Psoas muscle (tissue), 8 donors: ENCODE results near the gene TTC9. TPM values are rescaled to one million over a fixed set of nuclear protein-coding genes. Genes with fewer than 3 reads are reported as not detected.

Experiments
- ATAC-seq, 4 donors: fragments of 200-7000 bp; cut with Tn5 transposase; one replicate each; pipeline ENCODE4 v1.9.1; 2020; ENCODE audit warnings: moderate library complexity in 3 of 4, mild to moderate bottlenecking in 2 of 4
- DNase-seq, 2 donors: peaks; one replicate each; pipeline ENCODE4 v3.0.0-alpha.2; 2020
- H3K27ac ChIP-seq: fragments of 200-600 bp; one replicate; pipeline ENCODE4 v1.8.0; 2022
- H3K27me3 ChIP-seq, 3 donors: fragments of 200-600 bp in 1 of 3; one replicate each; pipeline versions ENCODE4 v1.6.1 to v1.8.0; 2013 to 2022; ENCODE audit warnings: low read length in 2 of 3, mild to moderate bottlenecking in 2 of 3, moderate library complexity in 1 of 3; ENCODE audit not compliant: insufficient read depth in 3 of 3
- H3K36me3 ChIP-seq, 2 donors: fragments of 200-600 bp in 1 of 2; one replicate each; pipeline versions ENCODE4 v1.6.1 to v1.8.0; 2013 to 2022; ENCODE audit warnings: low read depth in 1 of 2, mild to moderate bottlenecking in 1 of 2, moderate library complexity in 1 of 2; ENCODE audit not compliant: insufficient read depth in 1 of 2
- H3K4me1 ChIP-seq: fragments of 200-600 bp; one replicate; pipeline ENCODE4 v1.8.0; 2022
- H3K4me3 ChIP-seq: fragments of 200-600 bp; one replicate; pipeline ENCODE4 v1.8.0; 2022; ENCODE audit warnings: mild to moderate bottlenecking
- H3K9me3 ChIP-seq: fragments of 200-600 bp; one replicate; pipeline ENCODE4 v1.8.0; 2022
- WGBS, 3 donors: extraction: QIAGEN DNeasy Blood & Tissue Kit; methylation state at CpG; one replicate each; pipeline versions ENCODE4 v1.1.6 to v1.1.7; 2013; 5-methylcytosine and 5-hydroxymethylcytosine counted together
- intact Hi-C, 2 donors: fragments of 100-400 bp; cut with DNase I; formaldehyde crosslinking; loops; one replicate each; pipeline versions ENCODE4 v1.11.0 to v1.14.2; 2022
- polyA plus RNA-seq, 3 donors: library from polyadenylated mRNA; stranded (reverse); fragments of 200-250 nt; gene quantifications; one replicate each; pipeline ENCODE4 v1.2.3, GENCODE V29; 2013
- total RNA-seq, 4 donors: library from RNA; stranded (reverse); fragmentation: NEBNext Ultra II Directional in 2 of 4; extraction: Animal tissue kit (Norgen Biotek cat#: 25700) in 2 of 4; gene quantifications; one replicate each; pipeline versions ENCODE4 v1.2.1 to v1.2.4, GENCODE V29; 2021 to 2023
- TF ChIP-seq, protein P1 (sequence below): fragments of 200-600 bp; IDR thresholded peaks from one replicate; pipeline ENCODE4 v1.8.0; 2022; ENCODE audit warnings: antibody characterized with exemption
- donor health status: healthy with polysubstance abuse.
- donor health status: DM: no; HTN: no; CAD: no; lungs with moderate emphysema.
- donor health status: Bipolar disorder and iron deficiency.
- donor health status: healthy.
- donor health status: DM: yes; HTN: yes; CAD: no.
- donor health status: DM: no; HTN: no; CAD: no.
- donor health status: DM: no; HTN: no; CAD: no.
- donor health status: DM: yes; HTN: yes; CAD: no.

The TTC9 gene
- total and polyA plus RNA-seq, 7 donors: 2.5 to 15.1 (median 5.4) TPM

- Histone ChIP-seq H3K27ac (no peak overlapping the region), H3K27me3 (peaks cover 0 to 6% (median 0%) of the 10 kb centered on the region in 3 donors), H3K36me3 (no peaks in the 10 kb centered on the region), H3K4me3 (no peak overlapping the region), H3K4me1 (no peaks in the 10 kb centered on the region), H3K9me3 (no peaks in the 10 kb centered on the region)
- DNase-seq: no peak
- TF ChIP-seq, protein P1, sequence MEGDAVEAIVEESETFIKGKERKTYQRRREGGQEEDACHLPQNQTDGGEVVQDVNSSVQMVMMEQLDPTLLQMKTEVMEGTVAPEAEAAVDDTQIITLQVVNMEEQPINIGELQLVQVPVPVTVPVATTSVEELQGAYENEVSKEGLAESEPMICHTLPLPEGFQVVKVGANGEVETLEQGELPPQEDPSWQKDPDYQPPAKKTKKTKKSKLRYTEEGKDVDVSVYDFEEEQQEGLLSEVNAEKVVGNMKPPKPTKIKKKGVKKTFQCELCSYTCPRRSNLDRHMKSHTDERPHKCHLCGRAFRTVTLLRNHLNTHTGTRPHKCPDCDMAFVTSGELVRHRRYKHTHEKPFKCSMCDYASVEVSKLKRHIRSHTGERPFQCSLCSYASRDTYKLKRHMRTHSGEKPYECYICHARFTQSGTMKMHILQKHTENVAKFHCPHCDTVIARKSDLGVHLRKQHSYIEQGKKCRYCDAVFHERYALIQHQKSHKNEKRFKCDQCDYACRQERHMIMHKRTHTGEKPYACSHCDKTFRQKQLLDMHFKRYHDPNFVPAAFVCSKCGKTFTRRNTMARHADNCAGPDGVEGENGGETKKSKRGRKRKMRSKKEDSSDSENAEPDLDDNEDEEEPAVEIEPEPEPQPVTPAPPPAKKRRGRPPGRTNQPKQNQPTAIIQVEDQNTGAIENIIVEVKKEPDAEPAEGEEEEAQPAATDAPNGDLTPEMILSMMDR: no peak
- 44 to 50% (median 45%) methylated on average over 3 of the region's 3 CpGs for WGBS, 3 donors
- intact Hi-C loops: no loop called here
- ATAC-seq: no peak
Observed at GRCh38 chr14:70653662-70654061, 11.9 kb downstream of the TTC9 start.

- Histone ChIP-seq H3K36me3 (no peaks in the 10 kb centered on the region), H3K4me1 (no peaks in the 10 kb centered on the region), H3K27ac (no peak overlapping the region), H3K9me3 (no peaks in the 10 kb centered on the region), H3K4me3 (no peak overlapping the region), H3K27me3 (peaks cover 0 to 6% (median 0%) of the 10 kb centered on the region in 3 donors)
- intact Hi-C loops: no loop called here
- no peak for ATAC-seq
- 78 to 89% (median 81%) methylated on average over 6 of the region's 6 CpGs for WGBS, 3 donors
- TF ChIP-seq, protein P1: no peak
- no peak for DNase-seq
Observed at GRCh38 chr14:70654632-70655031, 12.9 kb downstream of the TTC9 start.

- 83 to 84% (median 83%) methylated on average over 19 of the region's 19 CpGs for WGBS, 3 donors
- Histone ChIP-seq H3K27me3 (peaks cover 0 to 6% (median 0%) of the 10 kb centered on the region in 3 donors), H3K27ac (no peak overlapping the region), H3K4me1 (no peaks in the 10 kb centered on the region), H3K36me3 (no peaks in the 10 kb centered on the region), H3K4me3 (no peak overlapping the region), H3K9me3 (no peaks in the 10 kb centered on the region)
- TF ChIP-seq, protein P1: no peak
- intact Hi-C loops: no loop called here
- DNase-seq (no peak), ATAC-seq (no peak)
Observed at GRCh38 chr14:70655110-70655826, 13.6 kb downstream of the TTC9 start.

DNA sequence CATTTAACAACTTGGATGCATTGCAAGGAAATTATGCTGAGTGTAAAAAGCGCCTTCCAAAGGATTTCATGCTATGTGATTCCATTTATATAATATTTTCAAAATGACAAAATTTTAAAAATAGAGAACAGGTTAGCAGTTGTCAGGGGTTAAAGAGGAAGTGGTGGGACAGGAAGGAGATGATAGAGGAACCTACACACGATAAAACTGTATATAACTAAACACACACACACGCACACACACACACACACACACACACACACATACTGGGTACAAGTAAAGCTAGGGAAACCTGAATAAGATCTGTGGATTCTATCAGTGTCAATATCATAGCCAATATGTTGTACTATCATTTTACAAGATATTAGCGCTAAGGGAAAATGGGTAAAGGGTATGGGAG, 17.2 kb downstream of the TTC9 start:
- intact Hi-C loops: no loop called here
- Histone ChIP-seq H3K9me3 (no peaks in the 10 kb centered on the region), H3K27ac (no peak overlapping the region), H3K4me1 (peaks cover 3% of the 10 kb centered on the region), H3K4me3 (no peak overlapping the region), H3K27me3 (no peaks in the 10 kb centered on the region), H3K36me3 (no peaks in the 10 kb centered on the region)
- TF ChIP-seq, protein P1: no peak
- 60 to 85% (median 67%) methylated on average over 4 of the region's 4 CpGs for WGBS, 3 donors
- ATAC-seq (no peak), DNase-seq (no peak)
